HG03558 (cell line): ENCODE measurements around the gene CHCT1.
A peak's percentile ranks its signal among the peaks of the same experiment; 100 is the strongest.
"Not testable (repeated sequence)": the region's sequence is repeated elsewhere in the genome, so short reads cannot be mapped to it uniquely, and the experiment has no call there.

Experiments
- ATAC-seq: cut with Tn5 transposase; IDR thresholded peaks from one replicate; pipeline ENCODE4 v1.9.1; 2021; ENCODE audit warnings: moderate number of reproducible peaks; ENCODE audit not compliant: unreplicated experiment; ENCODE audit errors: extremely low read depth

The CHCT1 gene

DNA sequence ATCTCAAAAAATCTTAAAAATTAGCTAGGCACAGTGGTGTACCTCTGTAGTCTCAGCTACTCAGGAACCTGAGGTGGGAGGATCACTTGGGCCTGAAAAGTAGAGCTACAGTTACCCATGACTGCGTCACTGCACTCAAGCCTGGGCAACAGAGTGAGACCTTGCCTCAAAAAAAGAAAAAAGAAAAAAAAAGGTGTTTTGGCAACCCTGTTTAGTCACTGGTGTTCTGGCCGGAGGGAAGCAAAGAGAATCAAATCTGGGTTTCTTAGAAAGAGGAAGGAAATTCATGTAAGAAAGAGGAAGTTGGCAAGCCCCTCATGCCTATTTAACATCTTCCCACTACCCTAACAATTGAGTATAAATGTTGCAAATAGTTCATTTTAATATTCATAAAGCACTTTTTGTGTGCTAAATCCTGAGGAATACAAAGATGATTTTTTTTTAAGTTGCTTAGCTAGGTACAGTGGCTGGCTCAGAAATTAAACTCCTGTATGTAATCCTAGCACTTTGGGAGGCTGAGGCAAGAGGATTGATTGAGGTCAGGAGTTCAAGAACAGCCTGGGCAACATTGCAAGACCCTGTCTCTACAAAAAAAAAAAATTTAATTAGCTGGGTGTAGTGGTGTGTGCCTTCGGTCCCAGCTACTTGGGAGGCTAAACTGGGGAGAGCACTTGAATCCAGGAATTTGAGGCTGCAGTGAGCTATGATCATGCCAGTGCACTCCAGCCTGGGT lies 23.9 kb upstream of the CHCT1 start:
- ATAC-seq, result peak; percentile 43

DNA sequence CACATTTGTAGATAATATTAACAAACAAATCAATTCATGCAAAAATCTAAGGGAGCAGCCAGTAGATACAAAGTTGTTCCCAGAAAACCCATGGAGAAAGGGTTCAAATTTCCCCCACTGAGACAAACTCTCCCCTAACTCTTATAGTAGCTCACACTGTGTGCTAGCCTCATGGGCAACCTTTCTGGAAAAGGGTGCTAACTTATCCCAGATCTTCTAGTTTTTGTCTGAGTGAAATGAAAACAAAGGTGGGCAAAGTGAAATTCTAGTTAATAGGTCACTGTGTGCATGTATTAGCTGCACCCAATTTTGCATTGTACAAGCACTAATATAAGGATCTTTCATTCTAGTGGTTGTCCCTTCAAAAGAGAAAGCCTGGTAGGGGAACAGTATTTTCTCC lies 20.5 kb upstream of the CHCT1 start:
- no peak for ATAC-seq

DNA sequence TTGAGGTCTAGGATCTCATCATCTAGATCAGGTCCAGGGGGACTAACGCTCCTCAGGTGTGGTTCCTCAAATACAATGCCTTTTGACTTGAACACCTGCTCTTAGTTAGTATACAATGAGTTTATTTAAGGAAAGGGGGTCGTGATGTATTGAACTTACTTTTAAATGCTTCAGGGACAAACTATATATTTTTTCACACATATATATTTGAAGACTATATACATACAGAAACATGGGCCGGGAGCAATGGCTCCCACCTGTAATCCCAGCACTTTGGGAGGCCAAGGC lies 18.8 kb upstream of the CHCT1 start:
- ATAC-seq, result no peak

DNA sequence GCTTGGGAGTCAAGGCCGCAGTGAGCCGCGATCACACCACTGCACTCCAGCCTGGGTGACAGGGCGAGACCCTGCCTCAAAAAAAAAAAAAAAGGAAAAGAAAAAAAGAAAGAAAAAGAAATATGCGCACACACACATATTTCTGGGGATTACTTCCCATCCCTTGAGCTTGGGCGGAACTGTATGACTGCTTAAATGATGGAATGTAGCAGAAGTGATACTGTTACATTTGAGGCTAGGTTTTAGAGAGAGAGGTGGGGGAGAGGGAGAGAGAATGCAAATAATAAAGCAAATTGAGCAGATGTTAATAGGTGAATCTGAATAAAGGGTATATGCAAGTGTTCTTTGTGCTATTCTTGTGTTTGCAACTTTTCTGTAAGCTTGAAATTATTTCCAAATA lies 18.3 kb upstream of the CHCT1 start:
- ATAC-seq, result no peak

DNA sequence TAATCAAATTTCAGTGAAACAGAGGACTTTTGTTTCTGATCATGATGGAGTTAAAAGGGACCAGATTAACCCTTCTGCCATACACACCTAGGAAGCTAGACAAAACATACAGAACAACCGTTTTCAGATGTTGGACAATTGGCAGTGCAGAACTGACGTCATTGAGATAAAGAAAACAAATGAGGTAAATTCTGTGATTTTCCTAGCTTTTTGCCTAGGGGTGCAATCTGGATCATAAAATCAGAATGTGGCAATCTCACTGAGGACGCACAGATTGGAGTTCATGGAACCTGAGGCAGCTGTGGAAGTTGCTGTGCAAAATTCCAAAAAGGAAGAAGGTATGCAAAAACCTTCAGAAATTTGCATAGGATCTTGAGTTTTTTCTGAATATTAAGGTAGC lies 15.4 kb upstream of the CHCT1 start:
- ATAC-seq, result no peak

DNA sequence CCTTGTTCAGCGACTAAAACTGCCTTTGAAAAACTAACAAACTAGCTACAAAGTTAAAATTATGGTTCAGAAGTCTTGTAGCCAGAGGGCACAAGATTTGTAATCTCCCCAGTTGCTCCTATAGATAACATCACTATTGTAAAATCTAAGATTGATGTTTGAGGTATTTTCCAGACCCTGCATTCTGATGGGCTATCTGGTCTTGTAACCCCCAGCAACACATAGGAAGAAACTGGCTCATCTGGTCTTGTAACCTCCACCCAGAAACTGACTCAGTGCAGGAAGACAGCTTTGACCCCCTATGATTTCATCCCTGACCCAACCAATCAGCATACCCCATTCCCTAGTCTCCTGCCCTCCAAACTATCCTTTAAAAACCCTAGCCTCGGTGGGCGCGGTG lies 12.3 kb upstream of the CHCT1 start:
- no peak for ATAC-seq

DNA sequence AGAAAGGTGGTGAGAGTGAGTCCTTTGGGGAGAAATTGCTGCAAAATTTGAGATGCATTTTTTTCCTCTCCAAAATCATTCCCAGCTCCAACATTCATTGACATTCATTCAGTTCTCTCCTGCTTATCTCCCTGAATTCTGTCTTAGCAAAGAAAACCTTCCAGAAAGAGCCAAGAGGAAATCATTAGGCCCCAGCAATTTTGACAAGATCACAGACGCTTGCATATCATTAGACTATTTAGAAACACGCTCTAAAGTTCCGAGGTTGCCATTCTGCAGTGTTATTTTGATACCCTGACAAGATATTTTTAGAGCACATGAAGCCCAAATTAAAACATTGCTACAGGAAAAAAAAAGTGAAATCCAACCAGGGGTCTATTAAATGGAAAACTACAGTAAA lies 9.6 kb upstream of the CHCT1 start:
- ATAC-seq, result no peak

DNA sequence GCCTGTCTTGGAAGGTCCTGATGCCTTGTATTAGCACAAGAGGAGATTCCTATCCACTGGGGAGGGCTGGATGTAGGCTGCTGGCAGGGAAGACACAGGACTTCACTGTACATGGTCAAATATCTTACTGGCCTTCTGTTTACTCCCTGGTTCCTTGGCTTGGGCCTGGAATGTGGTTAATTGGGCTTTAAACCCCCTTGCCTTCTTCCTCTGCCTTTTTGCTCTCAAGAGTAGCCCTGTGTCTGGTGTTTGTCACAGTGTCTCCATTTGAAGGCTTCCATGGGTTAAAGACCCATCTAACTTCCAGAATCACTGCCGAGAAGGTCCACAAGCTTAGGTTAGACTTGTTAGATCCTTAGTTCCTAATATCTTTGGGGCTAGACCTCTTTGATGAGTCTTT lies 7.1 kb upstream of the CHCT1 start:
- ATAC-seq, result no peak

DNA sequence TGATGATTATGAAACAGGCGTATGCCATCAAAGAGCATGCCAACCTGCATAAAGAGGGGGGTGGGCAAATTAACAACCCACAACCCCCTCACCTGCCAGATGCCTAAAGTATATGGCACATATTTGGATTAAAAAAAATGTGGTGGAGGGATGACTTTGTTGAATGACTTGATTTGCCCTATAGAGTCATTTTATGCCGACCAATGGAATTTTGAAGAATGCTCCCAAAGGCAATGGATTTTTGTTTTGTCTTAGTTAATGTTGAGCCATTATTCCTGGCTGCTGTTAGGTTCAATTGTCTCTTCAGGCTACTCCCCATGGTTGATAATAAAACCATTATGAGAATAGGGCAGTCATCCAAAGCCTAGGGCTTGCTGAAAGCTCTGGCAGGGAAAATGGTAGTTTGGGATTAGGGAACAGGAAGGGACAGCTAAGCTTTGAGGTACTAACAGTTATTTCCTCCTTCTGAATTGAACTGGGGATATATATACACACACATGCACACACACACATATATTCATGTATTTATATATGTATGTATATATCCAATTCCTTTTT lies 5.8 kb upstream of the CHCT1 start:
- no peak for ATAC-seq

DNA sequence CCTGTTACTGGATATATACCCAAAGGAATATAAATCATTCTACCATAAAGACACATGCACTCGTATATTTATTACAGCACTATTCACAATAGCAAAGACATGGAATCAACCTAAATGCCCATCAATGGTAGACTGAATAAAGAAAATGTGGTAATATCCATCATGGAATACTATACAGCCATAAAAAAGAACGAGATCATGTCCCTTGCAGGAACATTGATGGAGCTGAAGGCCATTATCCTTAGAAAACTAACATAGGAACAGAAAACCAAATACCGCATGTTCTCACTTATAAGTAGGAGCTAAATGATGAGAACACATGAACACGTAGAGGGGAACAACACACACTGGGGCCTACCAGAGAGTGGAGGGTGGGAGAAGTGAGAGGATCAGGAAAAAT lies 3.3 kb upstream of the CHCT1 start:
- not testable (repeated sequence) for ATAC-seq

DNA sequence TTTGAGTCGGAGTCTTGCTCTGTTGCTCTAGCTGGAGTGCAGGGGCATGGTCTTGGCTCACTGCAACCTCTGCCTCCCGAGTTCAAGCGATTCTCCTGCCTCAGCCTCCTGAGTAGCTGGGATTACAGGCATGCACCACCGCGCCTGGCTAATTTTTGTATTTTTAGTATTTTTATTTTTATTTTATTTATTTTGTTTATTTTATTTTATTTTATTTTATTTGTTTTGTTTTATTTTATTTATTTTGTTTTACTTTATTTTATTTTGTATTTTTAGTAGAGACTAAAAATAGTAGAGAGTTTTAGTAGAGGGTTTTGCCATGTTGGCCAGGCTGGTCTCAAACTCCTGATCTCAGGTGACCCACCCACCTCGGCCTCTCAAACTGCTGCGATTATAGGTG lies 2.4 kb upstream of the CHCT1 start:
- not testable (repeated sequence) for ATAC-seq

DNA sequence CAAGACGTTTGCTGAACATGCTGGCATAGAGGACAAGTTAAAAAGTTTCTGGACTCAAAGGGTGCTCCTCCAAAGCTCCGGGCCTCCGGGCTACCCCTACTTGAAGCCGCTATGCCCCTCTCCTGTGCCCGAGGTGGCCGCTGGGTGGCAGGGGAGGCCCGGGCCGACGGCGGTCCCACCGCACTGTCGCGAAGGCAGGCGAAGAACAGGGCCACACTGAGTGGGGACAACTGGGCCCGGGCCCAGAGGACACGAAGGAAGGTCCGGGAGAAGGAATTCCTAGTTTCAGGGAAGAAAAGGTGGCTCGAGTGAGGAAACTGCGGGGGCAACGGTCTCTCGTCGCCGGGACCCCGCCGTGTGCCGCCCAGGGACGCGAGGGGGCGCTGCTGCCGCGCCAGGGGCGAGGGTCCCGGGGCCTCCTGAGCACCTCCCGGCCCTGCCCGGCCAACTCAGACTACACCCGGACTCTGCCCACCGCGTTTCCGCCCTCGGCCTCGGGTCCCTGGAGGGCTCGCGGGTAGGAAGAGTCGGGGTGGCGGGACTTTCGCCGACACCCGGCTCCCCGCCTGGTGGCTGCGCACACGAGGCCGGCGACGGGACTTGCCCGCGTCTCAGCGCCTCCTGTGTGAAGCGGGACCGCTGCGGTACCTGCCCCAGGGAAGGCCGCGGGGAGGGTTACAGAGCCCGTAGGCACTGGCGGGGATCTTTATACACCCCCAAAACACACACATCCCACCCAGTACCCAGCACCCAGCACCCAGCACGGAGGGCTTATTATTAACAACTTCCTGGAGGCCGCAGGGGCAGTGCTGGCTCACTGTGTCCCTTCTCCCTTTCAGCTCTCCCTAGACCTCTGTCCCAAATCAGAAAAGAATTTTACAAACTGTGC lies 772 bp upstream of the CHCT1 start:
- peak; percentile 61 for ATAC-seq

DNA sequence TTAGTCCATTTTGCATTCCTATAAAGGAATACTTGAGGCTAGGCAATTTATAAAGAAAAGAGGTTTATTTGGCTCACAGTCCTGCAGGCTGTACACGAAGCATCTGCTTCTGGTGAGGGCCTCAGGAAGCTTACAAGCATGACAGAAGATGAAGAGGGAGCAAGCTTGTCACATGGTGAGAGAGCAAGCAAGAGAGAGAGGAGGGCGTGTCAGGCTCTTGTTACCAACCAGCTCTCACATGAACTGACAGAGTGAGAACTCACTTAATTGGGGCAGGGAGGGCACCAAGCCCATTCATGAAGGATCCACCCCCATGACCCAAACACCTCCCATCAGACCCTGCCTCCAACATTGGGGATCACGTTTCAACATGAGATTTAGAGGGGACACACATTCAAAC lies 1.6 kb downstream of the CHCT1 start:
- no peak for ATAC-seq

DNA sequence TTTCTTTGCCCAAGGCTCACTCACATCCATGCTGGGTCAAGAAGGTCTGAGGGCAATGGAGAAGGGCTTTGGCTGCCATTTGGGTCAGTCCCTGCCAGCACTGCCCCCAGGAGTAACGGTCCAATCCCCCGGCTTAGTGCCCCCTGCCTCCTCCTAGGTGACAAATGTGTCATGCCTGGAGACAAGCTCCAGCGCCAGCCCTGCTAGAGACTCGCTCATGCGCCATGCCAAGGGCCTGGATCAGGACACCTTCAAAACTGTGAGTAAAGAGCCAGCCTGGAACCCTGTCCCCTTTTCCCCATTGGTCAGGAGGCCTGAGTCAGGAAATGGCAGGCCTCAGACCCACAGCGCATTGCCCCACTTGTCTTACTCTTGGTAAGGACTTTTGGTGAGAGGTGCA lies 3.3 kb downstream of the CHCT1 start:
- no peak for ATAC-seq

DNA sequence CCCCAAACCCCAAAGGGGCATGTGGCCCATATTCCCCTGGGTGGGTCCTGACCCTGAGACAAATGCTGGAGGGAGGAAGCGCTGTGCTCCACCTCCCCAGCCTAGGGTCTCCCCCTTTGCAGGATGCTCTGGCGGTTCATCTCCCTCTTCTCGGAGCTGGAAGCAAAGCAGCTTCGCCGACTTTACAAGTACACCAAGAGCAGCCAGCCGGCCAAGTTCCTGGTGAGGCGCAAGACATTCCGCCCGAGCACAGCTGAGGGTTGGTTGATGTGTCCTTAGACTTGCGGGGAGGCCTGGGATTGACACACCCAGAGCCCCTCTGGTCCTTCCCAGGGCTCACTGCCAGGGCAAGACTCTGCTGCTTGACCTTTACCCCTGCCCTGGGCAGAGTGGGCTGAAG lies 4.3 kb downstream of the CHCT1 start:
- ATAC-seq, result no peak

DNA sequence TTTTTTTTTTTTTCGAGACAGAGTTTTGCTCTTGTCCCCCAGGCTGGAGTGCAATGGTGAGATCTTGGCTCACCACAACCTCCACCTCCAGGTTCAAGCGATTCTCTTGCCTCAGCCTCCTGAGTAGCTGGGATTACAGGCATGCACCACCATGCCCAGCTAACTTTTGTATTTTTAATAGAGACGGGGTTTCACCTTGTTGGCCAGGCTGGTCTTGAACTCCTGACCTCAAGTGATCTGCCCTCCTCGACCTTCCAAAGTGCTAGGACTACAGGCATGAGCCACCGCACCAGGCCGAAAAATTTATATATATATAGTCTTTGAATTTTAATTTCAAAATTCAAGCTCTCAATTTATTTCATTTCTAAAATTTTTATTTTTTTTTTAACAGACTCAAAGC lies 6.2 kb downstream of the CHCT1 start:
- ATAC-seq, result not testable (repeated sequence)

DNA sequence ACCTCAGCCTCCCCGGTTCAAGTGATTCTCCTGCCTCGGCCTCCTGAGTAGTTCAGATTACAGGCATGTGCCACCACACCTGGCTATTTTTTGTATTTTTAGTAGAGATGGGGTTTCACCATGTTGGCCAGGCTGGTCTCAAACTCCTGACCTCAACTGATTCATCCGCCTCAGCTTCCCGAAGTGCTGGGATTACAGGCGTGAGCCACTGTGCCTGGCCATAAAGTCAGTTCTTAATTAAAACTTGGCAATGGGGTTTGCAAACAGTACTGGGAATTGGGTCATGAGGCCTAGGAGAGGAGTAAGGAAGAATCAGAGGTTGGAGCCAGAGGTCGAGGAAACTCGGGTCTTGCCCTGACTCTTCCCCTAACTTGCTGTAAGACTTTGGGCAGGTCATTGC lies 8.3 kb downstream of the CHCT1 start:
- not testable (repeated sequence) for ATAC-seq

DNA sequence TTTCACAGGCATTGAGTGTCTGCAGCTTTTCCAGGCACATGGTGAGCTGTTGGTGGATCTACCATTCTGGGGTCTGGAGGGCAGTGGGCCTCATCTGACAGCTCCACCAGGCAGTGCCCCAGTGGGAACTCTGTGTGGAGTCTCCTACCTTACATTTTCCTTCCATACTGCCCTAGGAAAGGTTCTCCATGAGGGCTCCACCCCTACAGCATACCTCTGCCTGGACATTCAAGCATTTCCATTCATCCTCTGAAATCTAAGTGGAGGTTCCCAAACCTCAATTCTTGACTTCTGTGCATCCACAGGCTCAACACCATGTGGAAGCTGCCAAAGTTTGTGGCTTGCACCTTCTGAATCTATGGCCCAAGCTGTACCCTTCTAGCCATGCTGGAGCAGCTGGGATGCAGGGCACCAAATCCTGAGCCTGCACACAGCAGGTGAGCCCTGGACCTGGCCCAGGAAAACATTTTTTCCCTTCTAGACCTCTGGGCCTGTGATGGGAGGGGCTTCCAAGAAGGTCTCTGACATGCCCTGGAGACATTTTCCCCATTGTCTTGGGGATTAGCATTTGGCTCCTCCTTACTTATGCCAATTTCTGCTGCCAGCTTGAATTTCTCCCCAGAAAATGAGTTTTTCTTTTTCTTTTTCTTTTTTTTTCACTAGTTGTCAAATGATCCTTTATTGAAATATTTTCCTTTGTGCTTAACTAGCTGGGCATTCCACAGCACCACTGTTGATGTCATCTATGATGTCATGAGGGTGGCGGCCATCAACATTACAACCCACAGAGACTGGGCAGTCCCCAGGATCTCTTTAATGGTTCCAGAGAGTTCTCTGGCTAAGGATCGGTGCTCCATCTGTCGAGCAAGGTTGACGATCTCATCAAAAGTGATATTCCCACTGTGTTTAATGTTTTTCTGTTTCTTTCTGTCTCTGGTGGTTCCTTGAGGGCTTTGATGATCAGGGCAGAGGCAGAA lies 11.0 kb downstream of the CHCT1 start:
- ATAC-seq, result not testable (repeated sequence)

DNA sequence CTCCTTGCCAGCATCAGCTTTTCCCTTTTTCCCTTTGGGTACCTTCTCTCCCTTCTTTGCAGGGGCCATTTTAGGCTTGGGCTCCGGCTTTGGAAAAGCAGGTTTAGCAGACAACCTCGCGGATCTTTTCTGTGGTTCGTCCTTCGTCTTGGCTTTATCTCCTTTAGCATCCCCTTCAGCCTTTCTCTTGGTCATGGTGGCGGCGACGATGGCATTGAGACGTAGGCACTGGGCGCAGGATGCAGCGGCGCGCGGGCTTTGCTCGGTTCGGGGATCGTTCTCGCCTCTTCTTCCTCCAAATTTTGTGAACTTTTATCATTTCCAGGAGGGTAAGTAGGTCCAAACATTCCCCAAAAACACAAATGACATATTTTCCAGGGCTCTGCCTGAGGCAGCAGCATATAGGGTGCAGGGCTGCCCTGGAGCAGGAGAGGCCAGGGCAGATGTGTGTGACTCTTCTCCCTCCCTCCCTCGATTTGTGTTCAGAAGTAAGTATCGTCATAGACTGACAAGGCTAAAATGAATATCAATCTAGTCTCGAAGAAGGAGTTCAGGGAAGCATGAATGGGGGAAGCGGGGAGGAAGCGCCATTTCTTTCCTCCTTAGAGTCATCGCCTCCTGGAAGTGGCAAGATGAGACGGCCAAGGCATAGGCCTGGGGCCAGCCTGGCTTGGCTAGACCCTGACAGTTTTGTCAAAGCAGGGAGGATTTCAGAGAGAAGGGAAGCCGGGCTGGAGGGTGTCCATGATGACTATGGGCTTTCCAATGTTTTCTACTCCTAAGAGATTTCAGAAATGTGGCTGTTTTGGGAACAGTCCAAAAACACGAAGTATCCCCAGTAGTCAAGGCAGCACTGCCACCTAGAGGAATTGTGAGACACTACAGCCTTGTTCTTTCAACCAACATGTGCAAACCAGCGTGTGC lies 13.2 kb downstream of the CHCT1 start:
- no peak for ATAC-seq
